Measurements from ENCODE around the gene CCDC192. TPM values are rescaled to one million over a fixed set of nuclear protein-coding genes. Genes with fewer than 3 reads are reported as not detected.
"Not testable (repeated sequence)": the region's sequence is repeated elsewhere in the genome, so short reads cannot be mapped to it uniquely, and the experiment has no call there.

Gene CCDC192
- total and polyA plus RNA-seq, 10 of the 15 experiments (the other 5 are each of a cell fraction or from before 2014, with no cell fraction given), result 0.20 to 0.79 (median 0.32) TPM; not detected in 4

- TF ChIP-seq ZNF622 (IDR thresholded peaks at IDR 0.05), result no peak
- TF ChIP-seq POLR2AphosphoS5 (IDR thresholded peaks at IDR 0.05; ENCODE audit: low read length), result no peak
- TF ChIP-seq HDGF (IDR thresholded peaks at IDR 0.05), result no peak
- no peak for TF ChIP-seq DPF2 (IDR thresholded peaks at IDR 0.05)
Observed at GRCh38 chr5:127846884-127847283, 143.7 kb downstream of the CCDC192 start (continued).

GRCh38 chr5:127847641-127848040 is 144.4 kb downstream of the CCDC192 start:
- BruUV-seq (replicated peaks); ATAC-seq; in situ Hi-C loops (cut with MboI); H3K9me3 ChIP-seq (replicated peaks; ENCODE audit: control insufficient read depth, insufficient read depth, low read length); H3K27me3 ChIP-seq (replicated peaks in 1 of 2; ENCODE audit: control insufficient read depth in 2 of 2, insufficient read depth in 2 of 2, low read length in 1 of 2); H3K4me2 ChIP-seq (ENCODE audit: control insufficient read depth, insufficient read depth); POLR2A ChIA-PET; H2AFZ ChIP-seq (ENCODE audit: control insufficient read depth, low read depth, low read length); H3K27ac ChIP-seq (ENCODE audit: control insufficient read depth, insufficient read depth); intact Hi-C loops (cut with micrococcal nuclease; ENCODE audit: unreplicated experiment); H3K4me3 ChIP-seq; H3K4me1 ChIP-seq (ENCODE audit: control insufficient read depth, insufficient read depth, low read length); H4K20me1 ChIP-seq (ENCODE audit: control insufficient read depth, insufficient read depth); FAIRE-seq; RAD21 ChIA-PET (ENCODE audit: unreplicated experiment); H3K36me3 ChIP-seq (ENCODE audit: control insufficient read depth in 2 of 2, insufficient read depth in 2 of 2, low read length in 1 of 2); H3K9ac ChIP-seq (ENCODE audit: control insufficient read depth, insufficient read depth, low read length); DNase-seq (ENCODE audit: low read depth, low spot score); H3K79me2 ChIP-seq (ENCODE audit: control insufficient read depth, insufficient read depth, low read length): not testable (repeated sequence)
- CTCF ChIA-PET, result interaction anchor here (0.8 to 1.0 kb wide), 2 partner anchors 18 to 22 kb away, joined by 3 to 4 read pairs; no protein-coding TSS in a partner anchor
- WGBS (ENCODE audit: insufficient coverage, insufficient replicate concordance, low lambda C conversion rate, missing lambda C conversion rate), result 58% methylated on average over 5 of the region's 5 CpGs
- SMC1A ChIA-PET (ENCODE audit: uncharacterized antibody, unreplicated experiment), result interaction anchor here (0.6 kb wide), 2 partner anchors 19 to 64 kb away, joined by 3 to 4 read pairs; no protein-coding TSS in a partner anchor

GRCh38 chr5:127848098-127848497 is 144.9 kb downstream of the CCDC192 start:
- WGBS (ENCODE audit: insufficient coverage, insufficient replicate concordance, low lambda C conversion rate, missing lambda C conversion rate), result 0% methylated on average over 1 of the region's 1 CpG

More at GRCh38 chr5:127848098-127848497, 144.9 kb downstream of the CCDC192 start:
- no peaks in the 10 kb centered on the region for H4K20me1 ChIP-seq (ENCODE audit: control insufficient read depth, insufficient read depth)
- no TSS peak for BruUV-seq (replicated peaks)
- H3K9ac ChIP-seq (ENCODE audit: control insufficient read depth, insufficient read depth, low read length), result no peak overlapping the region
- no peaks in the 10 kb centered on the region for H3K9me3 ChIP-seq (replicated peaks; ENCODE audit: control insufficient read depth, insufficient read depth, low read length)
- ATAC-seq, result no peak
- H3K79me2 ChIP-seq (ENCODE audit: control insufficient read depth, insufficient read depth, low read length), result no peaks in the 10 kb centered on the region
- DNase-seq (ENCODE audit: low read depth, low spot score), result no peak
- no peaks in the 10 kb centered on the region for H3K27me3 ChIP-seq (replicated peaks in 1 of 2; ENCODE audit: control insufficient read depth in 2 of 2, insufficient read depth in 2 of 2, low read length in 1 of 2)
- ChIA-PET SMC1A (ENCODE audit: uncharacterized antibody, unreplicated experiment) (interaction anchor here (0.6 to 1.3 kb wide), 2 partner anchors 15 to 63 kb away, joined by 4 to 5 read pairs; no protein-coding TSS in a partner anchor), CTCF (interaction anchor here (0.8 to 1.5 kb wide), 2 partner anchors 19 to 78 kb away, joined by 3 to 6 read pairs; no protein-coding TSS in a partner anchor), POLR2A (no interaction called here), RAD21 (ENCODE audit: unreplicated experiment) (no interaction called here)
- H3K4me1 ChIP-seq (ENCODE audit: control insufficient read depth, insufficient read depth, low read length), result no peaks in the 10 kb centered on the region
- FAIRE-seq, result no peak
- no peak overlapping the region for H3K4me3 ChIP-seq
- in situ Hi-C loops (cut with MboI), result no loop called here
- intact Hi-C loops (cut with micrococcal nuclease; ENCODE audit: unreplicated experiment), result no loop called here
- H3K36me3 ChIP-seq (ENCODE audit: control insufficient read depth in 2 of 2, insufficient read depth in 2 of 2, low read length in 1 of 2), result no peaks in the 10 kb centered on the region
- H3K27ac ChIP-seq (ENCODE audit: control insufficient read depth, insufficient read depth), result no peak overlapping the region
- no peak overlapping the region for H3K4me2 ChIP-seq (ENCODE audit: control insufficient read depth, insufficient read depth)
- no peak overlapping the region for H2AFZ ChIP-seq (ENCODE audit: control insufficient read depth, low read depth, low read length)
- no peak for TF ChIP-seq ZZZ3 (IDR thresholded peaks at IDR 0.05; ENCODE audit: control insufficient read depth, insufficient read length, low read depth)

All from GM12878 (cell line).